ENCODE measurements around the gene AIFM2. TPM values are rescaled to one million over a fixed set of nuclear protein-coding genes. Genes with fewer than 3 reads are reported as not detected.

Gene AIFM2
- total RNA-seq, 1 experiment from 2014 or later, result 6.9 TPM

- peak; percentile 98 for DNase-seq (ENCODE audit: low read depth)
Observed at GRCh38 chr10:70146489-70147258, 14.0 kb upstream of the AIFM2 start, which contains the start of gene TYSND1. TSS of gene TYSND1 (minus strand) at chr10:70146700. CDS start at chr10:70146586, 114 bp downstream.

GRCh38 chr10:70145666-70146488, 13.3 kb upstream of the AIFM2 start:
- DNase-seq (ENCODE audit: low read depth), result peak; percentile 63

- no peak for DNase-seq (ENCODE audit: low read depth)
Observed at GRCh38 chr10:70145166-70145665, 12.6 kb upstream of the AIFM2 start.

GRCh38 chr10:70144372-70145110, 11.9 kb upstream of the AIFM2 start:
- no peak for DNase-seq (ENCODE audit: low read depth)

- DNase-seq (ENCODE audit: low read depth), result no peak
Observed at GRCh38 chr10:70142555-70142954, 9.9 kb upstream of the AIFM2 start.

GRCh38 chr10:70140297-70140696, 7.7 kb upstream of the AIFM2 start:
- no peak for DNase-seq (ENCODE audit: low read depth)

GRCh38 chr10:70139997-70140250, 7.3 kb upstream of the AIFM2 start:
- no peak for DNase-seq (ENCODE audit: low read depth)

GRCh38 chr10:70139151-70139996, 6.7 kb upstream of the AIFM2 start:
- no peak for DNase-seq (ENCODE audit: low read depth)

- no peak for DNase-seq (ENCODE audit: low read depth)
Observed at GRCh38 chr10:70137927-70138883, 5.6 kb upstream of the AIFM2 start.

GRCh38 chr10:70137135-70137534, 4.5 kb upstream of the AIFM2 start:
- no peak for DNase-seq (ENCODE audit: low read depth)

GRCh38 chr10:70135684-70136083, 3.1 kb upstream of the AIFM2 start:
- no peak for DNase-seq (ENCODE audit: low read depth)

- DNase-seq (ENCODE audit: low read depth), result no peak
Observed at GRCh38 chr10:70135046-70135445, 2.4 kb upstream of the AIFM2 start.

- no peak for DNase-seq (ENCODE audit: low read depth)
Observed at GRCh38 chr10:70131560-70131937, 1.1 kb downstream of the AIFM2 start.

GRCh38 chr10:70130878-70131559, 1.6 kb downstream of the AIFM2 start:
- peak; percentile 35 for DNase-seq (ENCODE audit: low read depth)

- no peak for DNase-seq (ENCODE audit: low read depth)
Observed at GRCh38 chr10:70126700-70127395, 5.8 kb downstream of the AIFM2 start.

- no peak for DNase-seq (ENCODE audit: low read depth)
Observed at GRCh38 chr10:70125918-70126552, 6.6 kb downstream of the AIFM2 start.

- no peak for DNase-seq (ENCODE audit: low read depth)
Observed at GRCh38 chr10:70124918-70125317, 7.7 kb downstream of the AIFM2 start.

- DNase-seq (ENCODE audit: low read depth), result no peak
Observed at GRCh38 chr10:70124415-70124814, 8.2 kb downstream of the AIFM2 start.

All from LHCN-M2 (cell line).